Activated effector memory CD4-positive, alpha-beta T cell treated with anti-CD3 and anti-CD28 coated beads, Interleukin-2, amount 50 U/mL, for 16 hours (primary cell): ENCODE data around the gene CRYBB3.
"Not testable (repeated sequence)": the region's sequence is repeated elsewhere in the genome, so short reads cannot be mapped to it uniquely, and the experiment has no call there.

Experiments used
- DNase-seq: peaks from one replicate; pipeline ENCODE4 v3.0.0-alpha.2; 2020

CRYBB3 gene

GRCh38 chr22:25207553-25208157 lies 8.0 kb downstream of the CRYBB3 start:
- DNase-seq: no peak

- no peak for DNase-seq
These were observed 8.7 kb downstream of the CRYBB3 start for GRCh38 chr22:25208328-25208727.

- DNase-seq: no peak
These were observed 9.3 kb downstream of the CRYBB3 start for GRCh38 chr22:25208743-25209505.

- no peak for DNase-seq
These were observed 11.1 kb downstream of the CRYBB3 start for GRCh38 chr22:25210793-25211192.

DNA sequence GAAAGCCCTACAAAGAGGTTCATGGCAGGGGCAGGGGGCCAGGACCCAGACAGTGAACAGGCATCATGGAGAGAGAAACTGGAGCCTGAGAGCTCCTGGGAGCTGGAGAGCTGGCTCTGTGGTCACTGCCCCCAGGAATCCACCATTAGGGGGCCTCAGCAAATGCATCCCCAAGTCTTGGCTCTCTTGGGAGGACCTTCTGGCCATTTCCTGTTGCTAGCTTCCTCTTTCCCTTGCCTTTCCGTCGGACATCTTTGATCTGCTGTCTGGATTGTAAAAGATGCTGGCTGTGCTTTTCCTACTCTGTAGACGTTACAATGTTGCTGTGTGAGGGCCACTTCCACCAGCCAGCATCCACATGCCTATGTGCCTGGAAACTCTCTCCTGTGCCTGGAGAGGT lies 12.7 kb downstream of the CRYBB3 start:
- DNase-seq: no peak

GRCh38 chr22:25213221-25213620 lies 13.6 kb downstream of the CRYBB3 start:
- no peak for DNase-seq

GRCh38 chr22:25216230-25216629 lies 16.6 kb downstream of the CRYBB3 start:
- no peak for DNase-seq

GRCh38 chr22:25219211-25219689 lies 19.6 kb downstream of the CRYBB3 start, which contains the start of gene CRYBB2:
TSS of gene CRYBB2 (plus strand) at chr22:25219639. CDS start at chr22:25221430, 1,791 bp downstream.
- DNase-seq: no peak

- DNase-seq: no peak
These were observed 20.3 kb downstream of the CRYBB3 start for GRCh38 chr22:25219948-25220442.

DNA sequence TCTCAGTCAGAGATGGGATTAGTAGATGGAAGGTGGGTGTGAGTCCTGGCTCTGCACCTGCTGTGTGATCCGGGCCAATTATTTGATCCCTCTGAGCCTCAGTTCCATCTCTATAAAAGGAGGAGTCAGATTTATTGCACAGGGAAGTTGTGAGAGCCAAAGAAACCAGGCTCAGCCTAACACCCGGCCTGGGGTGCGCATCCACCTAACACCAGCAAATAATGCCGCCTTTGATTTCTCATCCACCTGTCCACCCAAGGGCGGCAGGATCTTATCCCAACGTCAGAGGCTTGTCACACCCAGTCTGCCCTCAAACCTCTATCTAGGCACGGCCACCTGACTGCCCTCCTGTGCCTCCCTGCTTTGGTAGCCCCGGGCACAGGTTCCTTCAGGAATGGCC lies 22.1 kb downstream of the CRYBB3 start:
- no peak for DNase-seq

GRCh38 chr22:25223269-25223850 lies 23.7 kb downstream of the CRYBB3 start:
- DNase-seq: no peak

GRCh38 chr22:25228822-25229221 lies 29.2 kb downstream of the CRYBB3 start:
- no peak for DNase-seq

GRCh38 chr22:25230760-25231159 lies 31.1 kb downstream of the CRYBB3 start:
- DNase-seq: not testable (repeated sequence)

DNA sequence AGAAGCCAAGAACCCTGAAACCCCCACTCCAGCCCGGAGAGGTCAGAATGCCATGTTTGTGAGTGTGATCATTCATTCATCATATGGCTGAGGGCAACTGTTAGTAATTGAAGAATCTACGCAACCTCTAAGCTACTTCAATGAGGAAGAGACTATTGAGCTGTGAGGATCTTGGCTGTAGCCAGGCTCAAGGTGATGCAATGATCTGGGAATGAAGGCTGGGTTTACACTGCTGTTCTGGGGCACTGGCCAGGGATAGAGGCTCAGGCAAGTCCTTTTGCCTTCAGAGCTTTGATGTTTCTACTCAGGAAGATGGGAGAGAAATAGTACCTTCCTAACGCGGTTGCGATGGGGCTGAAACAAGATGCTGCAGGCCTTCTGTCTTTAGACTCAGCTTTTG lies 32.6 kb downstream of the CRYBB3 start:
- no peak for DNase-seq

DNA sequence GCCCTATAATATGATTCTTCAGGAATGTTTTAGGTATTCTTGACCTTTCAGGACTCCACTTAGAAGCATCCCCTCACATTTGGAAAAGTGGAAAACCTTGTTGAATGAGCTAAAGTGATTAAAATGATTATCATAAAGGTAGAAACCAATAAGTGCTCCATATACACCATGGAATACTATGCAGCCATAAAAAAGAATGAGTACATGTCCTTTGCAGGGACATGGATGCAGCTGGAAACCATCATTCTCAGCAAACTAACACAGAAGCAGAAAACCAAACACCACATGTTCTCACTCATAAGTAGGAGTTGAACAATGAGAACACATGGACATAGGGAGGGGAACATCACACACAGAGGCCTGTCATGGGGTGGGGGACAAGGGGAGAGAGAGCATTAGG lies 34.0 kb downstream of the CRYBB3 start:
- not testable (repeated sequence) for DNase-seq

DNA sequence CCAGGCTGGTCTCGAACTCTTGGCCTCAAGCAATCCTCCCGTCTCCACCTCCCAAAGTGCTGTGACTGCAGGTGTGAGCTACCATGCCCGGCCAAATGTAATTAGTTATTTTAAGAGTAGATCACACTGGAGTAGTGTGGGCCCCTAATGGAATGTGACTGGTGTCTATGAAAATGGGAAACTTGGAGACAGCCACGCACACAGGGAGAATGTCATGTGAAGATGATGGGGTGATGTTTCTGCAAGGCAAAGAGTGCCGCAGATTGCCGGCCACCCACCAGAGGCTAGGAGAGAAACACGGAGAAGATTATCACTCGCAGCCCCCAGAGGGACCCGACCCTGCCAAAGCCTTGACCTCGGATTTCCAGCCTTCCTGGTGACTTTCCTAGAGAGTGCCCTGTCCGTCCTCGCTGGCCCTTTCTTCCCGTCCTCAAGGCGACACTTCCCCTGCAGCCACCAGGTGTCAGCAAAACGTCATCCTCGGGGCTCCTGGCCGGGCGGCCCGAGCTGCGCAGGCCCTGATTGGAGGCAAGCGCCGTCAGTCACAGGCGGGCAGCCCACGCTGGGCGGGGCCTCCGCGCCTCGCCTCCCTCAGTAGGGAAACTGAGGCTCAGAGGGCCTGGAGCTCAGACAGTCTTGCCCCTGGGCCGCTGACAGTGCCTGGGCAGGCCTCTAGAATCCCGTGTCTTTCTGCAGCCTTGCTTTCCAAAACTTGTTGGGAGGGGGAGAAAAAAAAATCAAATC lies 36.1 kb downstream of the CRYBB3 start:
- peak; percentile 79 for DNase-seq

GRCh38 chr22:25236417-25236816 lies 36.8 kb downstream of the CRYBB3 start:
- no peak for DNase-seq

DNA sequence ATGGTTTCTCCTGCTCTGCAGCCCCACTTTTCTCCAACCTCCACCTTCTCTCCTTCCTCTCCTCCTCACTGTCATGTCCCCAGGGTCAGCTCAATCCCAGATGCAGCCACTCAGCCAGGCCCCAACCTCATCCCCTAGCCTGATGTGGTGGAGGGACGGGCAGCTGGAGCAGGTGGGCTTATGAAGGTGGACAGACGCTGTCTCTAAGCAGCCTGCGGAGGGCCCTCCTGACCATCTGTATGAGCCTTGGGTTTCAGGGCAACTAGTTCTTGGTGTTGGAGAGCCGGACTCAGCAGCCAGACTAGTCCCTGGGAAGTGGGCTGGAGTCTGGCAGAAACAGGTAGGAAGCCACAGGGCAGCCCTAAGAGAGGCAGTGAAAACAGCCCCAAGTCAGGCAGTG lies 37.8 kb downstream of the CRYBB3 start:
- no peak for DNase-seq

DNA sequence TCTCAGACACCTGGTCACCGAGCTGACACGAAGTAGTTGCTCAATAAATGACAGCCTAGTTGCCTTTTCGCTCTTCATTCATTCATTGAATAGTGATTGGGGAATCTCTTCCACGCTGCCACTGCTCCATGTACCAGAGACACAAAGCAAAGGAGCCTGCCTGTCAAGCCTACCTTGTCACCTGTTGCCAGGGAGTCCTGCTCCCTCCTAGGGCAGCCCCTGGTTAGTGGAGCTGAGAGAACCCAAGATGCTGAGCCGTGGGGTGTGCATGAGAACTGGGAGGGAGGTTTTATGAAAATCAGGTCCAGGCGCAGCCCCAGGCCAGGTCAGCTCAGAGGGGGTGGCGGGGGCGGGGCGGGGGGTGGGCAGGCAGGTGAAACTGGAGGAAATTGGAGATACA lies 38.4 kb downstream of the CRYBB3 start:
- DNase-seq: not testable (repeated sequence)

DNA sequence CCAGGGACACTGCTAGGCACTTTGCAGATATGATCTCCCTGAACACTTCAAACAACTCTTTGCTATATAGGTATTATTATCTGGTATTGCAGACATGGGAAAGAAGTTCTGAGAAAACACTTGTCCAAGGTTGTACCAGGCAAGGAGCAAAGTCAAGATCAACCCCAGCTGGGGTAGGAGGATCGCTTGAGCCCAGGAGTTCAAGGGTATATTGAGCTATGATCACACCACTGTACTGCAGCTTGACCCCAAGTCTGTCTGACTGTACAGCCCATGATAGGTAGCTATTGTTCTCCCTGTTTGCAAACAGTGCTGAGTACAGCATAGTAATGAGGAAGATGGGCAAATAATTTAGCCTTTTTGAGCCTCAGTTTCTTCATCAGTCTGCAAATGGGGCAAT lies 55.5 kb downstream of the CRYBB3 start:
- not testable (repeated sequence) for DNase-seq
